A673 (cell line): ENCODE measurements around the gene TRAF3IP1.

Source experiments
- CTCF ChIP-seq: fragments of 300-800, 200-600 bp; sonication (generic); conservative IDR thresholded peaks from 2 replicates; pipeline ENCODE4 v1.5.1; 2017; ENCODE audit warnings: low read depth, mild to moderate bottlenecking, antibody characterized with exemption, low read length, moderate library complexity, mixed read lengths
- EZH2 ChIP-seq: fragments of 200-600 bp; sonication (generic); IDR thresholded peaks from 2 replicates; pipeline ENCODE4 v1.6.1; 2017; ENCODE audit warnings: borderline replicate concordance, low read depth, mild to moderate bottlenecking, mixed read lengths, antibody characterized with exemption, low read length; ENCODE audit not compliant: poor library complexity, severe bottlenecking

GRCh38 chr2:238271061-238271554 is 49.2 kb upstream of the TRAF3IP1 start:
- no peak for TF ChIP-seq CTCF
- TF ChIP-seq EZH2: no peak
